SH-SY5Y (cell line): ENCODE results near the gene OR52B6.

Source experiments
- GATA2 ChIP-seq: IDR thresholded peaks from 2 replicates; pipeline ENCODE4 v1.6.1; 2011; ENCODE audit warnings: mild to moderate bottlenecking, low read depth, low read length
- GATA3 ChIP-seq: IDR thresholded peaks from 2 replicates; pipeline ENCODE4 v1.6.1; 2011; ENCODE audit warnings: low read depth, mild to moderate bottlenecking, low read length, moderate library complexity

GRCh38 chr11:5581014-5581413 is 337 bp downstream of the OR52B6 start:
- no peak for TF ChIP-seq GATA2
- TF ChIP-seq GATA3, result no peak
